CD14-positive monocyte (primary cell): ENCODE data around the gene FRMD4A. TPM values are rescaled to one million over a fixed set of nuclear protein-coding genes. Genes with fewer than 3 reads are reported as not detected.

Experiments used
- DNase-seq, 3 donors: peaks; one replicate each; pipeline ENCODE4 v3.0.0-alpha.2; 2011 to 2022
- H2AFZ ChIP-seq: 2 replicates; pipeline ENCODE4 v1.6.0; 2012; ENCODE audit warnings: mild to moderate bottlenecking, low read depth, low read length, inconsistent platforms; ENCODE audit not compliant: insufficient read depth, poor library complexity, severe bottlenecking
- H3K27ac ChIP-seq, 2 donors: 1 replicate in 1 of 2; 2 replicates in 1 of 2; pipeline ENCODE4 v1.5.1; 2012 to 2013; ENCODE audit warnings: low read length in 2 of 2, control low read depth in 1 of 2, inconsistent platforms in 1 of 2, low read depth in 1 of 2, mild to moderate bottlenecking in 1 of 2
- H3K27me3 ChIP-seq, 2 donors: one replicate each; pipeline versions ENCODE4 v1.6.0 to v1.6.1; 2011 to 2013; ENCODE audit warnings: low read length in 2 of 2; ENCODE audit not compliant: control insufficient read depth in 2 of 2, insufficient read depth in 2 of 2
- H3K36me3 ChIP-seq, 2 donors: replicated peaks in 1 of 2; 1 replicate in 1 of 2; 2 replicates in 1 of 2; pipeline versions ENCODE4 v1.5.1 to v1.6.1; 2012 to 2013; ENCODE audit warnings: low read length in 2 of 2, control low read depth in 1 of 2, inconsistent platforms in 1 of 2, mild to moderate bottlenecking in 1 of 2; ENCODE audit not compliant: insufficient read depth in 2 of 2, control insufficient read depth in 1 of 2
- H3K4me1 ChIP-seq, 2 donors: 1 replicate in 1 of 2; 2 replicates in 1 of 2; pipeline versions ENCODE4 v1.5.1 to v1.6.1; 2012 to 2013; ENCODE audit warnings: low read length in 2 of 2, control low read depth in 1 of 2, inconsistent platforms in 1 of 2, mild to moderate bottlenecking in 1 of 2, moderate library complexity in 1 of 2; ENCODE audit not compliant: insufficient read depth in 2 of 2, control insufficient read depth in 1 of 2
- H3K4me2 ChIP-seq: replicated peaks from 2 replicates; pipeline ENCODE3; 2012; ENCODE audit warnings: low read length, moderate library complexity, mild to moderate bottlenecking; ENCODE audit not compliant: poor library complexity, severe bottlenecking; ENCODE audit errors: extremely low read depth
- H3K4me3 ChIP-seq, 3 experiments: fragments of 200-600 bp in 1 of 3; sonication (generic) in 1 of 3; replicated peaks in 1 of 3; 1 replicate in 2 of 3; 2 replicates in 1 of 3; pipeline ENCODE4 v1.5.1; 2011 to 2013; ENCODE audit warnings: low read length in 3 of 3, mild to moderate bottlenecking in 3 of 3, control low read depth in 2 of 3, low read depth in 2 of 3, inconsistent platforms in 1 of 3, moderate library complexity in 1 of 3
- H3K79me2 ChIP-seq: 2 replicates; pipeline ENCODE4 v1.6.0; 2012; ENCODE audit warnings: mild to moderate bottlenecking, control low read depth, inconsistent platforms, low read length, moderate library complexity; ENCODE audit not compliant: insufficient read depth
- H3K9ac ChIP-seq: 2 replicates; pipeline ENCODE4 v1.6.0; 2017; ENCODE audit warnings: low read length, mild to moderate bottlenecking; ENCODE audit not compliant: insufficient read depth, poor library complexity, severe bottlenecking
- H3K9me3 ChIP-seq, 2 donors: replicated peaks in 1 of 2; 1 replicate in 1 of 2; 2 replicates in 1 of 2; pipeline versions ENCODE4 v1.5.1 to v1.6.1; 2012 to 2013; ENCODE audit warnings: low read length in 2 of 2, control low read depth in 1 of 2; ENCODE audit not compliant: control insufficient read depth in 1 of 2, insufficient read depth in 1 of 2
- H4K20me1 ChIP-seq: 2 replicates; pipeline ENCODE4 v1.6.0; 2012; ENCODE audit warnings: mild to moderate bottlenecking, low read length, control low read depth, moderate library complexity; ENCODE audit not compliant: insufficient read depth
- H3K27ac Mint-ChIP-seq, 7 donors: one replicate each; pipeline ENCODE4 v1.8.0; 2020; ENCODE audit warnings: mild to moderate bottlenecking in 7 of 7, mixed read lengths in 7 of 7, moderate library complexity in 6 of 7, inconsistent platforms in 2 of 7
- H3K27me3 Mint-ChIP-seq, 3 donors: one replicate each; pipeline ENCODE4 v1.8.0; 2021 to 2022; ENCODE audit warnings: low read depth in 3 of 3, mild to moderate bottlenecking in 3 of 3, mixed read lengths in 3 of 3, moderate library complexity in 3 of 3, inconsistent platforms in 1 of 3
- H3K36me3 Mint-ChIP-seq, 2 donors: one replicate each; pipeline ENCODE4 v1.8.0; 2020; ENCODE audit warnings: mixed read lengths in 2 of 2, inconsistent platforms in 1 of 2, mild to moderate bottlenecking in 1 of 2
- H3K4me1 Mint-ChIP-seq: one replicate; pipeline ENCODE4 v1.8.0; 2020; ENCODE audit warnings: mild to moderate bottlenecking, mixed read lengths
- H3K4me3 Mint-ChIP-seq, 2 donors: one replicate each; pipeline ENCODE4 v1.8.0; 2020; ENCODE audit warnings: mild to moderate bottlenecking in 2 of 2, mixed read lengths in 2 of 2, moderate library complexity in 1 of 2
- H3K9me3 Mint-ChIP-seq, 7 donors: one replicate each; pipeline ENCODE4 v1.8.0; 2020 to 2022; ENCODE audit warnings: mixed read lengths in 7 of 7, mild to moderate bottlenecking in 6 of 7, moderate library complexity in 6 of 7, inconsistent platforms in 2 of 7
- CTCF ChIP-seq: fragments of 200-600 bp; IDR thresholded peaks from one replicate; pipeline ENCODE4 v1.8.0; 2022; ENCODE audit warnings: antibody characterized with exemption, mild to moderate bottlenecking
- WGBS: methylation state at CpG from one replicate; pipeline ENCODE4 v1.1.5; 2013; ENCODE audit warnings: missing lambda C conversion rate; ENCODE audit not compliant: insufficient coverage; 5-methylcytosine and 5-hydroxymethylcytosine counted together
- intact Hi-C, 2 donors: fragments of 100-400 bp; cut with micrococcal nuclease; formaldehyde crosslinking; loops; one replicate each; pipeline versions ENCODE4 v1.15.0 to v1.15.1; 2023
- polyA plus RNA-seq, 3 donors: library from polyadenylated mRNA; depleted of rRNA in 1 of 3; unstranded in 2 of 3; stranded (reverse) in 1 of 3; fragments of 300-500 nt in 2 of 3; fragments of >200 nt in 1 of 3; fragmentation: Illumina TruSeq in 2 of 3; gene quantifications; 1 replicate in 2 of 3; 2 replicates in 1 of 3; pipeline ENCODE4 v1.2.3, GENCODE V29; 2012 to 2021

Gene FRMD4A
- polyA plus RNA-seq, 3 donors = 0.12 TPM; not detected in 2

GRCh38 chr10:13707156-13707881 is 623.4 kb downstream of the FRMD4A start:
- peak in 1 of 3 donors; percentile 18 for DNase-seq
- H3K27ac ChIP-seq = no peak overlapping the region
- H4K20me1 ChIP-seq = no peaks in the 10 kb centered on the region
- no peak for TF ChIP-seq CTCF
- H3K4me1 ChIP-seq = peaks cover 35 to 38% of the 10 kb centered on the region in 2 donors
- H2AFZ ChIP-seq = peak overlapping the region; percentile 76
- H3K4me3 ChIP-seq = peak overlapping the region; percentile 6 to 70 (median 29)
- no peaks in the 10 kb centered on the region for H3K79me2 ChIP-seq
- peak overlapping the region; percentile 40 for H3K9ac ChIP-seq
- H3K4me3 Mint-ChIP-seq = peak overlapping the region; percentile 77 to 96
- H3K9me3 Mint-ChIP-seq = no peaks in the 10 kb centered on the region
- peaks cover 4 to 27% (median 10%) of the 10 kb centered on the region in 3 donors for H3K27me3 Mint-ChIP-seq
- no peaks in the 10 kb centered on the region for H3K36me3 Mint-ChIP-seq
- WGBS = 3% methylated on average over 11 of the region's 26 CpGs
- no peaks in the 10 kb centered on the region for H3K36me3 ChIP-seq
- H3K4me1 Mint-ChIP-seq = peaks cover 43% of the 10 kb centered on the region
- H3K27ac Mint-ChIP-seq = peak overlapping the region in 2 of 7 donors; percentile 31 to 44
- intact Hi-C loops = no loop called here
- no peaks in the 10 kb centered on the region for H3K27me3 ChIP-seq
- no peaks in the 10 kb centered on the region for H3K9me3 ChIP-seq
- peak overlapping the region; percentile 78 for H3K4me2 ChIP-seq

- H3K36me3 ChIP-seq = no peaks in the 10 kb centered on the region
- WGBS = 89% methylated on average over 5 of the region's 10 CpGs
- H3K79me2 ChIP-seq = no peaks in the 10 kb centered on the region
- H3K9me3 ChIP-seq = no peaks in the 10 kb centered on the region
- Mint-ChIP-seq H3K36me3 (no peaks in the 10 kb centered on the region), H3K4me1 (peaks cover 38% of the 10 kb centered on the region), H3K4me3 (peak overlapping the region; percentile 77 to 96), H3K27me3 (peaks cover 4 to 27% (median 10%) of the 10 kb centered on the region in 3 donors), H3K27ac (peak overlapping the region in 1 of 7 donors; percentile 44), H3K9me3 (no peaks in the 10 kb centered on the region)
- H4K20me1 ChIP-seq = no peaks in the 10 kb centered on the region
- no peak overlapping the region for H3K9ac ChIP-seq
- H3K4me2 ChIP-seq = peak overlapping the region; percentile 78
- peak overlapping the region in 1 of 3 experiments; percentile 70 for H3K4me3 ChIP-seq
- no peaks in the 10 kb centered on the region for H3K27me3 ChIP-seq
- DNase-seq = no peak
- intact Hi-C loops = no loop called here
- no peak overlapping the region for H3K27ac ChIP-seq
- H2AFZ ChIP-seq = no peak overlapping the region
- no peak for TF ChIP-seq CTCF
- H3K4me1 ChIP-seq = peaks cover 28 to 32% of the 10 kb centered on the region in 2 donors
Measured at GRCh38 chr10:13706604-13707003, 624.1 kb downstream of the FRMD4A start.
